HG02610 (cell line): ENCODE results near the gene ALDH1A2.
"Not testable (repeated sequence)": the region's sequence is repeated elsewhere in the genome, so short reads cannot be mapped to it uniquely, and the experiment has no call there.

Source experiments
- ATAC-seq: cut with Tn5 transposase; IDR thresholded peaks from one replicate; pipeline ENCODE4 v1.9.1; 2021; ENCODE audit warnings: mild to moderate bottlenecking, moderate library complexity; ENCODE audit not compliant: unreplicated experiment

The ALDH1A2 gene

GRCh38 chr15:58002338-58003126 is 63.0 kb downstream of the ALDH1A2 start:
- no peak for ATAC-seq

GRCh38 chr15:57999699-58000098 is 65.8 kb downstream of the ALDH1A2 start:
- ATAC-seq = not testable (repeated sequence)

GRCh38 chr15:57996561-57996960 is 69.0 kb downstream of the ALDH1A2 start:
- no peak for ATAC-seq

GRCh38 chr15:57994221-57995049 is 71.1 kb downstream of the ALDH1A2 start:
- ATAC-seq = no peak

GRCh38 chr15:57993409-57994145 is 71.9 kb downstream of the ALDH1A2 start:
- no peak for ATAC-seq

GRCh38 chr15:57992761-57993355 is 72.7 kb downstream of the ALDH1A2 start:
- ATAC-seq = no peak

GRCh38 chr15:57973534-57973933 is 92.0 kb downstream of the ALDH1A2 start:
- no peak for ATAC-seq

- no peak for ATAC-seq
Observed at GRCh38 chr15:57972864-57973263, 92.6 kb downstream of the ALDH1A2 start.

GRCh38 chr15:57969996-57970395 is 95.5 kb downstream of the ALDH1A2 start:
- ATAC-seq = no peak

GRCh38 chr15:57969355-57969754 is 96.2 kb downstream of the ALDH1A2 start:
- no peak for ATAC-seq

- ATAC-seq = no peak
Observed at GRCh38 chr15:57962887-57963286, 102.6 kb downstream of the ALDH1A2 start.

- no peak for ATAC-seq
Observed at GRCh38 chr15:57961919-57962318, 103.6 kb downstream of the ALDH1A2 start.

- no peak for ATAC-seq
Observed at GRCh38 chr15:57957113-57957512, 108.4 kb downstream of the ALDH1A2 start.

- ATAC-seq = no peak
Observed at GRCh38 chr15:57953874-57954273, 111.6 kb downstream of the ALDH1A2 start.

- ATAC-seq = no peak
Observed at GRCh38 chr15:57951328-57951932, 114.1 kb downstream of the ALDH1A2 start.

- ATAC-seq = no peak
Observed at GRCh38 chr15:57950381-57950946, 115.0 kb downstream of the ALDH1A2 start.

- no peak for ATAC-seq
Observed at GRCh38 chr15:57949374-57949943, 116.1 kb downstream of the ALDH1A2 start.

GRCh38 chr15:57948351-57949289 is 116.9 kb downstream of the ALDH1A2 start:
- no peak for ATAC-seq

GRCh38 chr15:57947781-57948180 is 117.7 kb downstream of the ALDH1A2 start:
- ATAC-seq = no peak
